Psoas muscle (tissue), 8 donors: ENCODE measurements around the gene BYSL. TPM values are rescaled to one million over a fixed set of nuclear protein-coding genes. Genes with fewer than 3 reads are reported as not detected.
A peak's percentile ranks its signal among the peaks of the same experiment; 100 is the strongest.

ENCODE experiments used
- ATAC-seq, 4 donors: fragments of 200-7000 bp; cut with Tn5 transposase; one replicate each; pipeline ENCODE4 v1.9.1; 2020; ENCODE audit warnings: moderate library complexity in 3 of 4, mild to moderate bottlenecking in 2 of 4
- DNase-seq, 2 donors: peaks; one replicate each; pipeline ENCODE4 v3.0.0-alpha.2; 2020
- H3K27ac ChIP-seq: fragments of 200-600 bp; one replicate; pipeline ENCODE4 v1.8.0; 2022
- H3K27me3 ChIP-seq, 3 donors: fragments of 200-600 bp in 1 of 3; one replicate each; pipeline versions ENCODE4 v1.6.1 to v1.8.0; 2013 to 2022; ENCODE audit warnings: low read length in 2 of 3, mild to moderate bottlenecking in 2 of 3, moderate library complexity in 1 of 3; ENCODE audit not compliant: insufficient read depth in 3 of 3
- H3K36me3 ChIP-seq, 2 donors: fragments of 200-600 bp in 1 of 2; one replicate each; pipeline versions ENCODE4 v1.6.1 to v1.8.0; 2013 to 2022; ENCODE audit warnings: low read depth in 1 of 2, mild to moderate bottlenecking in 1 of 2, moderate library complexity in 1 of 2; ENCODE audit not compliant: insufficient read depth in 1 of 2
- H3K4me1 ChIP-seq: fragments of 200-600 bp; one replicate; pipeline ENCODE4 v1.8.0; 2022
- H3K4me3 ChIP-seq: fragments of 200-600 bp; one replicate; pipeline ENCODE4 v1.8.0; 2022; ENCODE audit warnings: mild to moderate bottlenecking
- H3K9me3 ChIP-seq: fragments of 200-600 bp; one replicate; pipeline ENCODE4 v1.8.0; 2022
- WGBS, 3 donors: extraction: QIAGEN DNeasy Blood & Tissue Kit; methylation state at CpG; one replicate each; pipeline versions ENCODE4 v1.1.6 to v1.1.7; 2013; 5-methylcytosine and 5-hydroxymethylcytosine counted together
- intact Hi-C, 2 donors: fragments of 100-400 bp; cut with DNase I; formaldehyde crosslinking; loops; one replicate each; pipeline versions ENCODE4 v1.11.0 to v1.14.2; 2022
- polyA plus RNA-seq, 3 donors: library from polyadenylated mRNA; stranded (reverse); fragments of 200-250 nt; gene quantifications; one replicate each; pipeline ENCODE4 v1.2.3, GENCODE V29; 2013
- total RNA-seq, 4 donors: library from RNA; stranded (reverse); fragmentation: NEBNext Ultra II Directional in 2 of 4; extraction: Animal tissue kit (Norgen Biotek cat#: 25700) in 2 of 4; gene quantifications; one replicate each; pipeline versions ENCODE4 v1.2.1 to v1.2.4, GENCODE V29; 2021 to 2023
- TF ChIP-seq, protein P1 (sequence below): fragments of 200-600 bp; IDR thresholded peaks from one replicate; pipeline ENCODE4 v1.8.0; 2022; ENCODE audit warnings: antibody characterized with exemption
- donor health status: healthy with polysubstance abuse.
- donor health status: DM: no; HTN: no; CAD: no; lungs with moderate emphysema.
- donor health status: Bipolar disorder and iron deficiency.
- donor health status: healthy.
- donor health status: DM: yes; HTN: yes; CAD: no.
- donor health status: DM: no; HTN: no; CAD: no.
- donor health status: DM: no; HTN: no; CAD: no.
- donor health status: DM: yes; HTN: yes; CAD: no.

The BYSL gene
- total and polyA plus RNA-seq, 7 donors = 20.3 to 55.5 (median 30.6) TPM

DNA sequence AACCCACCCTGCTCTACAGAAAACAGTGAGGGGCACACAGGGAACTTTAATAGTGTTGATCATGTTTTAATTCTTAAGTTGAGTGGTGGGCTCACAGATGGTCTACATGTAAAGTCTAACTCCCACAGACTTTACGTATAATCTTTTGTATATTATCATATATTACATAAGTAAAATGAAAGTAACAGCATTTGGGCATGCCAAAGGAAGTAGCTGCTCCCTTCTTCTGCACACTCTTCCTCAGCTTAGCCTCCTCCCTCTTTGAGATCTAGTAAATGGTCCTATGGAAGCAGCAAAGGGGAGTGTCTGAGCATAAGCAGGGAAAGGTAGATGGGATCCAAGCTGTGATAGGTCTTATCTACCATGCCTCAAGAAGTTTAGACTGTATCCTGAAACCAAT, 11.6 kb upstream of the BYSL start:
- no peak overlapping the region for H3K4me3 ChIP-seq
- H3K27ac ChIP-seq = no peak overlapping the region
- peaks cover 16 to 84% of the 10 kb centered on the region in 2 donors for H3K36me3 ChIP-seq
- TF ChIP-seq, protein P1, sequence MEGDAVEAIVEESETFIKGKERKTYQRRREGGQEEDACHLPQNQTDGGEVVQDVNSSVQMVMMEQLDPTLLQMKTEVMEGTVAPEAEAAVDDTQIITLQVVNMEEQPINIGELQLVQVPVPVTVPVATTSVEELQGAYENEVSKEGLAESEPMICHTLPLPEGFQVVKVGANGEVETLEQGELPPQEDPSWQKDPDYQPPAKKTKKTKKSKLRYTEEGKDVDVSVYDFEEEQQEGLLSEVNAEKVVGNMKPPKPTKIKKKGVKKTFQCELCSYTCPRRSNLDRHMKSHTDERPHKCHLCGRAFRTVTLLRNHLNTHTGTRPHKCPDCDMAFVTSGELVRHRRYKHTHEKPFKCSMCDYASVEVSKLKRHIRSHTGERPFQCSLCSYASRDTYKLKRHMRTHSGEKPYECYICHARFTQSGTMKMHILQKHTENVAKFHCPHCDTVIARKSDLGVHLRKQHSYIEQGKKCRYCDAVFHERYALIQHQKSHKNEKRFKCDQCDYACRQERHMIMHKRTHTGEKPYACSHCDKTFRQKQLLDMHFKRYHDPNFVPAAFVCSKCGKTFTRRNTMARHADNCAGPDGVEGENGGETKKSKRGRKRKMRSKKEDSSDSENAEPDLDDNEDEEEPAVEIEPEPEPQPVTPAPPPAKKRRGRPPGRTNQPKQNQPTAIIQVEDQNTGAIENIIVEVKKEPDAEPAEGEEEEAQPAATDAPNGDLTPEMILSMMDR = no peak
- DNase-seq (no peak), ATAC-seq (no peak)
- H3K4me1 ChIP-seq = no peaks in the 10 kb centered on the region
- intact Hi-C loops = no loop called here
- WGBS, 3 donors = 97% methylated on average over 1 of the region's 1 CpG
- H3K9me3 ChIP-seq = no peaks in the 10 kb centered on the region
- H3K27me3 ChIP-seq = no peaks in the 10 kb centered on the region

GRCh38 chr6:41914343-41914742, 7.0 kb upstream of the BYSL start:
- Histone ChIP-seq H3K9me3 (no peaks in the 10 kb centered on the region), H3K27me3 (no peaks in the 10 kb centered on the region), H3K36me3 (peaks cover 9 to 64% of the 10 kb centered on the region in 2 donors), H3K4me1 (peaks cover 8% of the 10 kb centered on the region), H3K27ac (no peak overlapping the region), H3K4me3 (no peak overlapping the region)
- TF ChIP-seq, protein P1 = no peak
- no peak for DNase-seq
- 80 to 94% (median 86%) methylated on average over 2 of the region's 2 CpGs for WGBS, 3 donors
- intact Hi-C loops = no loop called here
- no peak for ATAC-seq

- H3K27ac ChIP-seq = no peak overlapping the region
- intact Hi-C loops = no loop called here
- no peaks in the 10 kb centered on the region for H3K9me3 ChIP-seq
- ATAC-seq (no peak), DNase-seq (no peak)
- peaks cover 11% of the 10 kb centered on the region for H3K4me1 ChIP-seq
- 93 to 98% (median 96%) methylated on average over 4 of the region's 4 CpGs for WGBS, 3 donors
- H3K36me3 ChIP-seq = peaks cover 9 to 61% of the 10 kb centered on the region in 2 donors
- no peak overlapping the region for H3K4me3 ChIP-seq
- no peaks in the 10 kb centered on the region for H3K27me3 ChIP-seq
- TF ChIP-seq, protein P1 = no peak
These were observed 6.3 kb upstream of the BYSL start for GRCh38 chr6:41914869-41915530.

DNA sequence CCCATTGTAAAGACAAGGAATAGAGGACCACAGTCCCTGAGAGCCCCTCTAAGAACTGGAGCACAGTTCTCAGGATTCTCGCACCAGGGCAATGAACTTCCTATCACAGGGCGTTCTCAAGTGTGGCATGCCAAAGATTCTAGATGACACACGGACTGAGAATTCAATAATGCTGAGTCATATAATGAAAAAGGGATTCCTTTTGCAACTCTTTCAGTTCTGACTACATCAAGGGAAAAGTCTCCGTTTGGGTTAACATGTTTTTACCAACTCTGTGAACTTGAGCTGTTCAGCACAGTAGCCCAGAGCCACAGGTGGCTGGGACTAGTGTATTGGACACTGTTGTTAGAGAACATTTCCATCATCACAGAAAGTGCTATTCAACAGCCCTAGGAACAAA, 3.8 kb upstream of the BYSL start:
- peak in 1 of 4 donors; percentile 10 for ATAC-seq
- intact Hi-C loops = no loop called here
- Histone ChIP-seq H3K9me3 (no peaks in the 10 kb centered on the region), H3K27ac (peak overlapping the region; percentile 61), H3K27me3 (no peaks in the 10 kb centered on the region), H3K4me1 (peaks cover 20% of the 10 kb centered on the region), H3K36me3 (peaks cover 9 to 47% of the 10 kb centered on the region in 2 donors), H3K4me3 (no peak overlapping the region)
- no peak for DNase-seq
- TF ChIP-seq, protein P1 = no peak
- WGBS, 3 donors = 45 to 58% (median 45%) methylated on average over 4 of the region's 4 CpGs

DNA sequence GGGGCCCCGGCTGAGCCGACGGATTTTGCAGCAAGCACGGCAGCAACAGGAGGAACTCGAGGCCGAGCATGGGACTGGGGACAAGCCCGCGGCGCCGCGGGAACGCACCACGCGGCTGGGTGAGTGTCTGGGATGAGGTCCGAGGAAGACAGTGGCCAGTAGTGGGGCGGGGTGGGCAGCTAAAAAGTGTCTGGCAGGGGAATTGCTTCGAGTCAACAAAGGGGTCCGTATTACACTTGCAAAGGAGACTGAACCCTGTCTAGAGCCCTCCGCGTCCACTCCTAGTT, 356 bp downstream of the BYSL start:
- DNase-seq (no peak), ATAC-seq (peak; percentile 12 to 46 (median 26))
- H3K9me3 ChIP-seq = no peaks in the 10 kb centered on the region
- H3K36me3 ChIP-seq = peaks cover under 1 to 27% of the 10 kb centered on the region in 2 donors
- peaks cover 30% of the 10 kb centered on the region for H3K4me1 ChIP-seq
- TF ChIP-seq, protein P1 = no peak
- 0% methylated on average over 20 of the region's 20 CpGs for WGBS, 3 donors
- peak overlapping the region; percentile 99 for H3K27ac ChIP-seq
- peak overlapping the region; percentile 87 for H3K4me3 ChIP-seq
- no peaks in the 10 kb centered on the region for H3K27me3 ChIP-seq
- intact Hi-C loops = loop anchor here (2.0 to 5.0 kb wide), 2 partner anchors 135 to 296 kb away; partner anchors contain the start of genes MRPS10 (in 2 of the 2) and TOMM6 (in 2 of the 2)
